DND-41 (cell line): ENCODE results near the gene LTA.

Source experiments
- ATAC-seq: fragments of 200-7000 bp; cut with Tn5 transposase; 3 replicates; pipeline ENCODE4 v1.9.1; 2021; ENCODE audit warnings: low read depth; ENCODE audit not compliant: insufficient read depth
- DNase-seq: peaks from one replicate; pipeline ENCODE4 v3.0.0-alpha.2; 2020
- H2AFZ ChIP-seq: 2 replicates; pipeline ENCODE4 v1.6.0; 2012; ENCODE audit warnings: low read depth, low read length
- H3K27ac ChIP-seq: 2 replicates; pipeline ENCODE4 v1.5.1; 2012; ENCODE audit warnings: low read length, inconsistent platforms
- H3K27me3 ChIP-seq: fragments of 200-600 bp; sonication (generic); 2 replicates; pipeline ENCODE4 v1.6.0; 2012; ENCODE audit warnings: low read length, mild to moderate bottlenecking, inconsistent platforms; ENCODE audit not compliant: insufficient read depth, poor library complexity
- H3K36me3 ChIP-seq: 2 replicates; pipeline ENCODE4 v1.5.1; 2012; ENCODE audit warnings: low read length, inconsistent platforms; ENCODE audit not compliant: insufficient read depth
- H3K4me1 ChIP-seq: 2 replicates; pipeline ENCODE4 v1.5.1; 2012; ENCODE audit warnings: mild to moderate bottlenecking, low read length; ENCODE audit not compliant: insufficient read depth
- H3K4me2 ChIP-seq: 2 replicates; pipeline ENCODE4 v1.6.0; 2012; ENCODE audit warnings: mild to moderate bottlenecking, moderate library complexity, low read length, inconsistent platforms; ENCODE audit not compliant: insufficient read depth
- H3K4me3 ChIP-seq, 2 experiments: fragments of 200-600 bp in 1 of 2; shearing (Covaris generic) in 1 of 2; 2 replicates each; pipeline ENCODE4 v1.5.1; 2012 to 2016; ENCODE audit warnings: inconsistent platforms in 2 of 2, low read length in 2 of 2, mild to moderate bottlenecking in 2 of 2, low read depth in 1 of 2, moderate library complexity in 1 of 2
- H3K79me2 ChIP-seq: 2 replicates; pipeline ENCODE4 v1.6.0; 2012; ENCODE audit warnings: low read length, inconsistent platforms; ENCODE audit not compliant: insufficient read depth
- H3K9ac ChIP-seq: 2 replicates; pipeline ENCODE4 v1.6.0; 2012; ENCODE audit warnings: low read depth, mild to moderate bottlenecking, inconsistent platforms, low read length, moderate library complexity
- H3K9me3 ChIP-seq: 2 replicates; pipeline ENCODE4 v1.5.1; 2012; ENCODE audit warnings: low read length, moderate library complexity, mild to moderate bottlenecking, inconsistent platforms; ENCODE audit not compliant: insufficient read depth, severe bottlenecking
- H4K20me1 ChIP-seq: 2 replicates; pipeline ENCODE4 v1.6.0; 2012; ENCODE audit warnings: low read length; ENCODE audit not compliant: insufficient read depth
- EZH2 ChIP-seq: IDR thresholded peaks from 3 replicates; pipeline ENCODE4 v1.6.1; 2012; ENCODE audit warnings: borderline replicate concordance, low read depth, mild to moderate bottlenecking, moderate library complexity, low read length, inconsistent platforms; ENCODE audit not compliant: severe bottlenecking
- TF ChIP-seq, protein P1 (sequence below): IDR thresholded peaks from 2 replicates; pipeline ENCODE4 v1.5.1; 2012; ENCODE audit warnings: borderline replicate concordance, low read length, moderate library complexity, mild to moderate bottlenecking; ENCODE audit not compliant: poor library complexity, severe bottlenecking; ENCODE audit errors: extremely low read depth

LTA gene

DNA sequence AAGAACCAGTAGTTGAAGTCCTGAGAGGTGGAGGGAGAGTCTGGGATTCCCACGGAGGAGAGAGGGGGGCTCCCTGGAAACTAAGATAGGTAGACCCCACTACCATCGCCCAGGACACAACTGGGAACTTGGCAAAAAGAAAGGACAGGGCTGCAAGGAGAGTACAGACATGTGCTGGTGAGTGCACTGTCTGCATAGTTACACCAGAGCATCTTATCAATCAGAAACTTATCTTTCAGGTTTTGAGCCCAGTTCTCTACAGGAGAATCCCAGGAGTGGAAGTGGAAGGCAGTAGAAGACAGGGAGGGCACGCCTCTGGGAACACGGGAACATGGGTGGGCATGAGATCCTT, 12.5 kb upstream of the LTA start:
- H3K4me2 ChIP-seq: no peak overlapping the region
- H3K27ac ChIP-seq: no peak overlapping the region

DNA sequence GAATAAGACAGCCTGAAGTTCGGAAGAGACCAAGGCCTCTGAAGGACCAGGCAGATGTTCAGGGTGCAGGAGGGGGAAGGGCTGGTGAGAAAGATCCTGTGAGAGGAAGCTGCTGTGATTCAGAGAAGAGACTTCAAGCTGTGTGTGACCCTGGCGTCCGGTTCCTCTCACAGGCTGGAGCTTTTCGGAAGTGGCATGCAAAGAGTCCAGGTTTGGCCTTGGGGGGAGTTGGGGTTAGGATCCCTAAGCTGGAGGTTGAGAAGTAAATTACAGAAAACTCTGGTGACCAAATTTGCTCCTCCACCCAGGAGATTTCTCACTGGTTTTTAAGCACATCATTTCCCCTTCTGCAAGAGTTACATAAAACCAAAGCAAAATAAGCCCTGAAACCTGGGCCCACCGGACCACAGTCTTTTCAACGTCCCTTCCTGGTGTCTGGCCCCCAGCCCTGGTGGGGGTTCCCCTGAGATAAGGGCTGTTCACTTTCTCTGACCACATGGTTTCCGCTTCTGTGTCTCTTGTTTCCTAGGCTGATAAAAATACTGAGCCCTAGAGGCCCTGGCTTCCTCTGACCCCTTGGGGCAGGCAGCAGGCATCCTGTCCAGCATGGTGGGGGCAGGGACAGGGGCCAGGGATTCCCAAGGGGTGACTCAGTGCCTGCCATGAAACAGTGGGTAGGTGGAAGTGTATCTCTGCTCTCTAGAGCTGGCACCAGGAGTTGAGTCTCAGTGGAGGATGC, 12.0 kb upstream of the LTA start:
- H3K9me3 ChIP-seq: no peaks in the 10 kb centered on the region
- DNase-seq: peak; percentile 55
- H3K27me3 ChIP-seq: no peaks in the 10 kb centered on the region
- H3K4me3 ChIP-seq: no peak overlapping the region
- H3K4me2 ChIP-seq: no peak overlapping the region
- H2AFZ ChIP-seq: no peak overlapping the region
- H3K36me3 ChIP-seq: peaks cover 48% of the 10 kb centered on the region
- peaks cover 3% of the 10 kb centered on the region for H3K79me2 ChIP-seq
- peak; percentile 57 for ATAC-seq
- H3K27ac ChIP-seq: no peak overlapping the region
- TF ChIP-seq EZH2: no peak
- no peaks in the 10 kb centered on the region for H3K4me1 ChIP-seq
- H4K20me1 ChIP-seq: 0 out of 2 replicates have a peak, but pooled peaks cover 4% of the 10 kb centered on the region
- H3K9ac ChIP-seq: no peak overlapping the region

More for the DNA sequence above, 12.5 kb upstream of the LTA start:
- TF ChIP-seq, protein P1, sequence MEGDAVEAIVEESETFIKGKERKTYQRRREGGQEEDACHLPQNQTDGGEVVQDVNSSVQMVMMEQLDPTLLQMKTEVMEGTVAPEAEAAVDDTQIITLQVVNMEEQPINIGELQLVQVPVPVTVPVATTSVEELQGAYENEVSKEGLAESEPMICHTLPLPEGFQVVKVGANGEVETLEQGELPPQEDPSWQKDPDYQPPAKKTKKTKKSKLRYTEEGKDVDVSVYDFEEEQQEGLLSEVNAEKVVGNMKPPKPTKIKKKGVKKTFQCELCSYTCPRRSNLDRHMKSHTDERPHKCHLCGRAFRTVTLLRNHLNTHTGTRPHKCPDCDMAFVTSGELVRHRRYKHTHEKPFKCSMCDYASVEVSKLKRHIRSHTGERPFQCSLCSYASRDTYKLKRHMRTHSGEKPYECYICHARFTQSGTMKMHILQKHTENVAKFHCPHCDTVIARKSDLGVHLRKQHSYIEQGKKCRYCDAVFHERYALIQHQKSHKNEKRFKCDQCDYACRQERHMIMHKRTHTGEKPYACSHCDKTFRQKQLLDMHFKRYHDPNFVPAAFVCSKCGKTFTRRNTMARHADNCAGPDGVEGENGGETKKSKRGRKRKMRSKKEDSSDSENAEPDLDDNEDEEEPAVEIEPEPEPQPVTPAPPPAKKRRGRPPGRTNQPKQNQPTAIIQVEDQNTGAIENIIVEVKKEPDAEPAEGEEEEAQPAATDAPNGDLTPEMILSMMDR: no peak
- no peak for TF ChIP-seq EZH2
- no peak overlapping the region for H3K4me3 ChIP-seq
- DNase-seq (no peak), ATAC-seq (peak; percentile 18; the same call in 2 of the 3 replicates)
- H3K79me2 ChIP-seq: peaks cover 5% of the 10 kb centered on the region
- no peaks in the 10 kb centered on the region; the same call in 1 of the 2 replicates for H3K4me1 ChIP-seq
- no peaks in the 10 kb centered on the region for H3K9me3 ChIP-seq
- no peak overlapping the region for H2AFZ ChIP-seq
- H3K9ac ChIP-seq: no peak overlapping the region
- no peaks in the 10 kb centered on the region for H3K27me3 ChIP-seq
- H3K36me3 ChIP-seq: peaks cover 49% of the 10 kb centered on the region
- 0 out of 2 replicates have a peak, but pooled peaks cover 4% of the 10 kb centered on the region for H4K20me1 ChIP-seq

DNA sequence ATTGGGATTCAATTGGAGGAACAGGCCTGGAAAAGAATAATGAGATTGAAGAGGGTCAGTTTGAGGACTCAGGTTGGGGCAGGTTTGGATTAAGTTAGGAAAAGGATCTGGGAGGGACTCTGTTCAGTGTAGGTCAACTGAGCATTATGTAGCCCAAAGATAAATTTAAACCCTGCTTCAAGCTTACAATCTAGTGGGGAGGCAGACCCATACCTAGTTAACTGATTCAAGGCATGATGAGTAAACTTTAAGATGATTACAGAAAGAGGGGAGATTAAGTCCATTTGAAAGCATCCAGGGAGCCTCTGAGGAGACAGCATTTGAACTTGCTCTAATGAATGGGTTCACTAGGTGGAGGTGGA, 11.4 kb upstream of the LTA start:
- ATAC-seq (no peak), DNase-seq (no peak)
- H3K9ac ChIP-seq: no peak overlapping the region
- H3K4me2 ChIP-seq: no peak overlapping the region
- no peaks in the 10 kb centered on the region for H3K4me1 ChIP-seq
- no peak overlapping the region for H3K4me3 ChIP-seq
- H3K27me3 ChIP-seq: no peaks in the 10 kb centered on the region
- no peak overlapping the region for H3K27ac ChIP-seq
- no peak for TF ChIP-seq EZH2
- TF ChIP-seq, protein P1: no peak
- no peak overlapping the region for H2AFZ ChIP-seq
- H3K79me2 ChIP-seq: peaks cover 3% of the 10 kb centered on the region
- H3K9me3 ChIP-seq: no peaks in the 10 kb centered on the region
- 0 out of 2 replicates have a peak, but pooled peaks cover 4% of the 10 kb centered on the region for H4K20me1 ChIP-seq
- peaks cover 48% of the 10 kb centered on the region for H3K36me3 ChIP-seq

DNA sequence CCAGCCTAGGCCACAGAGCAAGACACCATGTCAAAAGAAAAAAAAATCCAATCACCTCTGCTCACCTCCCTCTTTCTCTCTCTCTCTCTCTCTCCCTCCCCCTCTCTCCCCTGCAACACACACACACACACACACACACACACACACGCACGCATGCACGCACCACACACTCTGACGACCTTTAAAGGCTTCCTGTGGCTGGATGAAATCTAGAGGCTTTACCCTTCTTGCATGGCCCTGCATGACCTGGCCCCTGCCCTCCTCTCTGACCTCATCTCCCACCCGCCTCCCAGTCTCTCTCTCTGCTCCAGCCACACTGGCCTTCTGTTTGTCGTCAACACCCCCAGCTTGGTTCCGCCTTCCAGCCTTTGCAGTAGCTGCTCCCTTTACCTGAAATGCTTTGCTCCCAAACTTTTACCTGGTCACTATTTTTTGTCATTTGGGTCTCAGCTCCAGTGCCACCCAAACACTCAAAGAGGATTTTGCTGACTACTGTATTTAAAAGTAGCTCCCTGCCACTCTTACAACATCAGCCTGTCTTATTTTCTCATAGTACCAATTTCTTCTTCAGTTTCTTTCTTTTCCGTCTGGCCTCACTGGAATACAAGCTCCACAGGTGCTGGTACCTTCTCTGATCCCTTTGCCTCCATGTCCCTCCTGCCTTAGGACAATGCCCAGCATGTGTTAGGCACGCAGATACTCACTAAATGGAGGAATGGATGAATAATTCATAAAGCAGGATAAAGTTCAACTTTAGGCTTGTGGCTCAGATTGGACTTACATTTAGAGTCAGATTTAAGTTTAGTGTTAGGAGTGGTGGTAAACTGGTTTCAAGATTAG, 4.3 kb upstream of the LTA start:
- H3K36me3 ChIP-seq: no peaks in the 10 kb centered on the region
- H3K9me3 ChIP-seq: no peaks in the 10 kb centered on the region
- no peak for DNase-seq
- H3K4me1 ChIP-seq: no peaks in the 10 kb centered on the region
- no peak overlapping the region for H2AFZ ChIP-seq
- ATAC-seq: 0 out of 3 replicates have a peak, but pooled peaks have one; percentile 17
- H3K9ac ChIP-seq: no peak overlapping the region
- no peaks in the 10 kb centered on the region for H4K20me1 ChIP-seq
- no peaks in the 10 kb centered on the region for H3K27me3 ChIP-seq
- TF ChIP-seq, protein P1: no peak
- TF ChIP-seq EZH2: no peak
- no peak overlapping the region for H3K27ac ChIP-seq
- no peak overlapping the region for H3K4me2 ChIP-seq
- H3K4me3 ChIP-seq: no peak overlapping the region
- no peaks in the 10 kb centered on the region for H3K79me2 ChIP-seq
